ENCODE measurements around the gene RNASE1.

Gene RNASE1

DNA sequence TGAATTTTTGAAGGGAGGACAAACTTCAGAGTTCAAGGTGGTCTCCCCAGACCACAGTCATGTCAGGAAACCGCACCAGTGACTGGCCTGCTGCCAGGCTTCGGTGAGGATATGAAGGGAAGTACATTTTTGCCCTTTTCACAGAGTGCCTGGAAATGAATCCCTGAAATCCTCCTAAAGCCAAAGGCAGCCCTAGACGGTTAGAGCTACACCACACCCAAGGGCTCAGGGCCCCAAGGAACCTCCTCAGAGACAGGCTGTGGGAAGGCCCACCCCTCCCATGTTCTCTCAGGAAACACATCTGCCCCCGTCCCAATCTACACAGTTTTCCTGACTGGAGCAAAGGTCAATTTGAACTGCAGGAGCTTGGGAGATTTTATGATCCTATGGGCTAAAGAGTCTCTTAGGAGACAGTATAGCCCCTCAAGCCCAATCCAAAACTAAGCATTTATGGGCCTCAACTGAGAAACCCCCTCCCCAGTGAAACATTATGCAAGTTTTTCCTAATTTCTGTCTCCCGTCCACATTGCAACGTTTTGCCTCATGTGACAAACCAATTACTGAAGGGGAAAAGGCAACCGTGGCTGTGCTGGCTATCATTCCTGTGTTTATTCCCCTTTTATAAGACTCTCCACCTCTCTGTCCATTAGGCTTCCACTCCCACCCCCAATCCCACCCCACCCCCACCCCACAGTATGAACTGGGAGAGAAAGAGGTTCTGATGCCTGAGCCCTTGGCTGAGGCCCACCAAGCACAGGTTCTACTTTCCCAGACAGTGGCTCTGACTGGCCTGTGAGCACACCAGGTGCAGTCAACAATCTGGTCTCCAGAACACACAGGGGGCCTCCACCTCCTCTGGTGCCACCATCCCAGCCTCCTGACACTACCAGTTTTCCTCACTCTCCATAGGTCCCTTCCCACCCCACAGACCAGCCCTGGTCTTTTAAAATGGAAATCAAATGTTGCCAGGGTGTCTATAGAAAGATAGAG is 9.6 kb upstream of the RNASE1 start:
- no peak overlapping the region for H3K4me2 ChIP-seq (ENCODE audit: low read depth, low read length, poor library complexity, severe bottlenecking)
- no peaks in the 10 kb centered on the region for H3K27me3 ChIP-seq (ENCODE audit: low read length)
- no peaks in the 10 kb centered on the region for H3K79me2 ChIP-seq (ENCODE audit: insufficient read depth, low read length)
- no peaks in the 10 kb centered on the region for H3K9me2 ChIP-seq (replicated peaks; ENCODE audit: insufficient read depth, low read length)
- H3K36me3 ChIP-seq (ENCODE audit: low read length) = no peaks in the 10 kb centered on the region
- H3K4me3 ChIP-seq (ENCODE audit: insufficient read depth, low read length, poor library complexity, severe bottlenecking) = no peak overlapping the region
- no peaks in the 10 kb centered on the region for H4K20me1 ChIP-seq (ENCODE audit: low read depth, low read length)
- H3F3A ChIP-seq (ENCODE audit: insufficient read depth) = no peaks in the 10 kb centered on the region
- no peak for TF ChIP-seq EZH2phosphoT487 (conservative IDR thresholded peaks at IDR 0.05; ENCODE audit: low read length)
- TF ChIP-seq, protein P1, sequence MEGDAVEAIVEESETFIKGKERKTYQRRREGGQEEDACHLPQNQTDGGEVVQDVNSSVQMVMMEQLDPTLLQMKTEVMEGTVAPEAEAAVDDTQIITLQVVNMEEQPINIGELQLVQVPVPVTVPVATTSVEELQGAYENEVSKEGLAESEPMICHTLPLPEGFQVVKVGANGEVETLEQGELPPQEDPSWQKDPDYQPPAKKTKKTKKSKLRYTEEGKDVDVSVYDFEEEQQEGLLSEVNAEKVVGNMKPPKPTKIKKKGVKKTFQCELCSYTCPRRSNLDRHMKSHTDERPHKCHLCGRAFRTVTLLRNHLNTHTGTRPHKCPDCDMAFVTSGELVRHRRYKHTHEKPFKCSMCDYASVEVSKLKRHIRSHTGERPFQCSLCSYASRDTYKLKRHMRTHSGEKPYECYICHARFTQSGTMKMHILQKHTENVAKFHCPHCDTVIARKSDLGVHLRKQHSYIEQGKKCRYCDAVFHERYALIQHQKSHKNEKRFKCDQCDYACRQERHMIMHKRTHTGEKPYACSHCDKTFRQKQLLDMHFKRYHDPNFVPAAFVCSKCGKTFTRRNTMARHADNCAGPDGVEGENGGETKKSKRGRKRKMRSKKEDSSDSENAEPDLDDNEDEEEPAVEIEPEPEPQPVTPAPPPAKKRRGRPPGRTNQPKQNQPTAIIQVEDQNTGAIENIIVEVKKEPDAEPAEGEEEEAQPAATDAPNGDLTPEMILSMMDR (IDR thresholded peaks at IDR 0.05; ENCODE audit: insufficient read depth, low read length, poor library complexity, severe bottlenecking) = no peak
- H2AFZ ChIP-seq (ENCODE audit: low read depth, low read length, severe bottlenecking) = no peak overlapping the region
- H3K9ac ChIP-seq (ENCODE audit: low read length) = no peak overlapping the region
- no peak overlapping the region for H3K27ac ChIP-seq (ENCODE audit: low read depth, low read length)
- no peaks in the 10 kb centered on the region for H3K9me3 ChIP-seq (ENCODE audit: insufficient read depth, low read length)

DNA sequence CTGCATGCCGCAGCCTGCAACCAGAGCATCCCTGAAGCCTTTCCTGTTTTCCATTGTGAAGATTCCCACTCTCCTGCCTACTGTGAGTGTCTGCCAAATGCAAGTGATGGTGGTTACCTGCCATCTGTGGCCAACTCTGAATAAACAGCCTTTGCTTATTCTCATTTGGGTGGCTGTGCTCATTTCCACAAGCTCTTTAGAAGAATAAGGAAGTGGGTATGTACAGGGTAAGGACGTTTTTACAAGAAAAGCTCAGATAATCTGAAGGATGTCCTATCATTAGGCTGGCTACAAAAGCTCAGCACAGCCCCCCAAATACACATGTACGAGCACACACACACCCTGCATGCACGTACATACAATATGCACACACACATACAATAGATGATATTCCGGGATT is 7.3 kb upstream of the RNASE1 start:
- Histone ChIP-seq H3K9ac (ENCODE audit: low read length) (no peak overlapping the region), H3K79me2 (ENCODE audit: insufficient read depth, low read length) (no peaks in the 10 kb centered on the region), H4K20me1 (ENCODE audit: low read depth, low read length) (no peaks in the 10 kb centered on the region), H2AFZ (ENCODE audit: low read depth, low read length, severe bottlenecking) (no peak overlapping the region), H3K4me2 (ENCODE audit: low read depth, low read length, poor library complexity, severe bottlenecking) (no peak overlapping the region), H3F3A (ENCODE audit: insufficient read depth) (no peaks in the 10 kb centered on the region), H3K9me2 (replicated peaks; ENCODE audit: insufficient read depth, low read length) (no peaks in the 10 kb centered on the region), H3K9me3 (ENCODE audit: insufficient read depth, low read length) (no peaks in the 10 kb centered on the region), H3K36me3 (ENCODE audit: low read length) (no peaks in the 10 kb centered on the region), H3K27ac (ENCODE audit: low read depth, low read length) (no peak overlapping the region), H3K4me3 (ENCODE audit: insufficient read depth, low read length, poor library complexity, severe bottlenecking) (no peak overlapping the region), H3K27me3 (ENCODE audit: low read length) (no peaks in the 10 kb centered on the region)
- TF ChIP-seq, protein P1 (IDR thresholded peaks at IDR 0.05; ENCODE audit: insufficient read depth, low read length, poor library complexity, severe bottlenecking) = no peak
- TF ChIP-seq EZH2phosphoT487 (conservative IDR thresholded peaks at IDR 0.05; ENCODE audit: low read length) = no peak

DNA sequence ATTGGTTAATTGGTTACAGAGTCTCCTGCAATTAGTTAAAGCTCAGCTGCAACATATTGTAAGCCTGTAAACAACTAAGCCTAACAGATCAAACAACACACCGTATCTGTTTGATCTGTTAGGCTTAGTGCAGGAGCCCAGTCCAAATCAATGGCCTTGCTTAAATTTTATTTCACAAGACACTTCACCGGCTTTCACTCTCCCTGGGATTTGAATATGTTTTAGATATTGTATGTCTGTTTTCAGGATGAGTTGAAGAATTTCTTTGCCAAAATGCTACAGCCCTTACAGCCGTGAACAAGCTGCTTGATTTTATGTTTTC is 5.5 kb upstream of the RNASE1 start:
- no peak for TF ChIP-seq EZH2phosphoT487 (conservative IDR thresholded peaks at IDR 0.05; ENCODE audit: low read length)
- no peak overlapping the region for H3K4me2 ChIP-seq (ENCODE audit: low read depth, low read length, poor library complexity, severe bottlenecking)

More for the DNA sequence above, 5.5 kb upstream of the RNASE1 start:
- H3K9me2 ChIP-seq (replicated peaks; ENCODE audit: insufficient read depth, low read length) = no peaks in the 10 kb centered on the region
- no peaks in the 10 kb centered on the region for H4K20me1 ChIP-seq (ENCODE audit: low read depth, low read length)
- H3F3A ChIP-seq (ENCODE audit: insufficient read depth) = no peaks in the 10 kb centered on the region
- H3K9ac ChIP-seq (ENCODE audit: low read length) = no peak overlapping the region
- H3K79me2 ChIP-seq (ENCODE audit: insufficient read depth, low read length) = no peaks in the 10 kb centered on the region
- no peaks in the 10 kb centered on the region for H3K27me3 ChIP-seq (ENCODE audit: low read length)
- H3K36me3 ChIP-seq (ENCODE audit: low read length) = no peaks in the 10 kb centered on the region
- no peak overlapping the region for H2AFZ ChIP-seq (ENCODE audit: low read depth, low read length, severe bottlenecking)
- H3K27ac ChIP-seq (ENCODE audit: low read depth, low read length) = no peak overlapping the region
- no peaks in the 10 kb centered on the region for H3K9me3 ChIP-seq (ENCODE audit: insufficient read depth, low read length)
- no peak overlapping the region for H3K4me3 ChIP-seq (ENCODE audit: insufficient read depth, low read length, poor library complexity, severe bottlenecking)
